Astrocyte of the spinal cord (primary cell): Measurements from ENCODE around the gene MTMR3.

Source experiments
- DNase-seq: peaks from one replicate; pipeline ENCODE4 v3.0.0; 2011; ENCODE audit warnings: low read depth, low spot score
- H3K4me3 ChIP-seq: 2 replicates; pipeline ENCODE4 v1.5.1; 2011; ENCODE audit warnings: low read depth, mild to moderate bottlenecking, low read length, moderate library complexity
- in situ Hi-C: cut with HindIII; loops from 2 replicates; pipeline ENCODE4 v1.10.0; 2017; ENCODE audit warnings: low sequenced_read_pairs
- TF ChIP-seq, protein P1 (sequence below): IDR thresholded peaks from 2 replicates; pipeline ENCODE4 v1.5.1; 2012; ENCODE audit warnings: low read depth, mild to moderate bottlenecking, low read length, inconsistent platforms

MTMR3 gene

GRCh38 chr22:29877620-29878019 is 5.4 kb upstream of the MTMR3 start:
- DNase-seq, result peak; percentile 48
- in situ Hi-C loops, result no loop called here
- no peak overlapping the region for H3K4me3 ChIP-seq
- TF ChIP-seq, protein P1, sequence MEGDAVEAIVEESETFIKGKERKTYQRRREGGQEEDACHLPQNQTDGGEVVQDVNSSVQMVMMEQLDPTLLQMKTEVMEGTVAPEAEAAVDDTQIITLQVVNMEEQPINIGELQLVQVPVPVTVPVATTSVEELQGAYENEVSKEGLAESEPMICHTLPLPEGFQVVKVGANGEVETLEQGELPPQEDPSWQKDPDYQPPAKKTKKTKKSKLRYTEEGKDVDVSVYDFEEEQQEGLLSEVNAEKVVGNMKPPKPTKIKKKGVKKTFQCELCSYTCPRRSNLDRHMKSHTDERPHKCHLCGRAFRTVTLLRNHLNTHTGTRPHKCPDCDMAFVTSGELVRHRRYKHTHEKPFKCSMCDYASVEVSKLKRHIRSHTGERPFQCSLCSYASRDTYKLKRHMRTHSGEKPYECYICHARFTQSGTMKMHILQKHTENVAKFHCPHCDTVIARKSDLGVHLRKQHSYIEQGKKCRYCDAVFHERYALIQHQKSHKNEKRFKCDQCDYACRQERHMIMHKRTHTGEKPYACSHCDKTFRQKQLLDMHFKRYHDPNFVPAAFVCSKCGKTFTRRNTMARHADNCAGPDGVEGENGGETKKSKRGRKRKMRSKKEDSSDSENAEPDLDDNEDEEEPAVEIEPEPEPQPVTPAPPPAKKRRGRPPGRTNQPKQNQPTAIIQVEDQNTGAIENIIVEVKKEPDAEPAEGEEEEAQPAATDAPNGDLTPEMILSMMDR, result no peak

- H3K4me3 ChIP-seq, result no peak overlapping the region
- no peak for DNase-seq
- TF ChIP-seq, protein P1, result no peak
- in situ Hi-C loops, result no loop called here
These were observed 3.2 kb upstream of the MTMR3 start for GRCh38 chr22:29879753-29880152.

DNA sequence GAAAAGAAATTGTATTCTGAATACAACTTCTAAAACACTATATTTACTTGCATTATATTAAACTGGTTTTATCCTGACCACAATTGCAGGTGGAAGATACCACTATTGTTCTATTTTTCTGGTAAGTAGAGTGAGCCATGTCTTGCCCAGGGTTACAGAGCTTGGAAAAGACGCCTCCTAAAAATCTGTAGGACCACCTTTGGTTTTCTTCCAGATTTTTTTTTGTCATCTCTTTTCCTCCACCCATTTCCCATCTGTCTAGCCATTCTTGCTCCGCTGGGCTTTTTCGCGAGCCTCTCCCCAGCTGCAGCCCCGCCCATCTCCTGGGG is 294 bp upstream of the MTMR3 start:
- TF ChIP-seq, protein P1, result no peak
- H3K4me3 ChIP-seq, result peak overlapping the region; percentile 28
- no peak for DNase-seq
- in situ Hi-C loops, result no loop called here

GRCh38 chr22:29883775-29884097 is 762 bp downstream of the MTMR3 start:
- H3K4me3 ChIP-seq, result peak overlapping the region; percentile 91
- TF ChIP-seq, protein P1, result no peak
- peak; percentile 18 for DNase-seq
- in situ Hi-C loops, result no loop called here

DNA sequence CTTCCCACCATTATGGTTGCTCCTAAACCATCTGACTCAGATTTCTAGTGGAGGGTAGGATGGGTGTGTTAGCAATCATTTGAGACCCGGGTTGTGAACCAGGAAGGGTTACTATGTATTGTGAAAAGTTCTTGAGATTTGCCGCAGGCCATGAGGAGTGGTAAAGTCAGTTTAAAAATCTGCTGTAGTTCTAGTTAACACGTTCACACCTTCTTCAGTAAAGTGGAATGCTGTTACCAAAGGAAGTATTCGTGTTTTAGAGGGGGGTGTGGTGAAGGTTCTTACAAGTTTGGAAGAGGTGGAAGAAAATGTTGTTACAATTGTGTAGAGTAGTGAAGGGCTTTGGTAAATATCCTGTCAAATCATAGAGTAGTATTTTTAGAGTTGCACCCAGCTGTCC is 2.6 kb downstream of the MTMR3 start:
- in situ Hi-C loops, result no loop called here
- DNase-seq, result no peak
- TF ChIP-seq, protein P1, result no peak
- no peak overlapping the region for H3K4me3 ChIP-seq

DNA sequence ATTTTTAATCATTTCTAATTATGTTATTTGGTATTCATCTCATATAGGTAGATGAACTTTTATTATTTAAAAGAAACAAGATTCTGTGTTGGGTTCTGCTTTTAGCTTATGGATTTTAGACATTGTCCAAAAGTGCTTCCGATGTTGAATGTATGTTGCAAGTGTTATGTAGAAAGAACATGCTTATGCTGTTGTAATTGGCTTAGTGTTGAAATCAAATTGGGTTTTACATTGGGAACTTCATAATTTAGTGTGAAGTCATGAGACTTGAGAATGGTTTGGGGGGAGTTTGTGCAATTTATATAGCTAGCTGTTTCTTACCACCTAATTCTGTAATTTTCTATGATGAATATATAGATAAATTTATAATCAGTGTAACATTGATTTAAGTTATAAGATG is 3.6 kb downstream of the MTMR3 start:
- no peak overlapping the region for H3K4me3 ChIP-seq
- in situ Hi-C loops, result no loop called here
- TF ChIP-seq, protein P1, result no peak
- no peak for DNase-seq

- DNase-seq, result no peak
- H3K4me3 ChIP-seq, result no peak overlapping the region
- in situ Hi-C loops, result no loop called here
- TF ChIP-seq, protein P1, result no peak
These were observed 4.4 kb downstream of the MTMR3 start for GRCh38 chr22:29887358-29887757.
